ENCODE measurements around the gene DNAH2. TPM values are rescaled to one million over a fixed set of nuclear protein-coding genes. Genes with fewer than 3 reads are reported as not detected.

DNAH2 gene
- total and polyA plus RNA-seq, 2 of the 13 experiments (the other 11 are each of a cell fraction or from before 2014, with no cell fraction given): not detected

GRCh38 chr17:7857713-7858521 is 140.4 kb downstream of the DNAH2 start, which contains the start of gene CYB5D1 (continued):
- TF ChIP-seq ZNF569 (CRISPR knock-in tag; IDR thresholded peaks at IDR 0.05; ENCODE audit: borderline replicate concordance) (no peak), RXRB (CRISPR knock-in tag; IDR thresholded peaks at IDR 0.05; ENCODE audit: borderline replicate concordance) (peak; percentile 11; the same call in 1 of the 2 replicates), STAG1 (CRISPR knock-in tag; IDR thresholded peaks at IDR 0.05) (no peak), PHB2 (IDR thresholded peaks at IDR 0.05; ENCODE audit: partially characterized antibody) (no peak), KLF13 (CRISPR knock-in tag; IDR thresholded peaks at IDR 0.05) (no peak), MAFG (CRISPR knock-in tag; IDR thresholded peaks at IDR 0.05) (no peak), ZSCAN25 (CRISPR knock-in tag; IDR thresholded peaks at IDR 0.05) (no peak), CTCF (CRISPR knock-in tag; IDR thresholded peaks at IDR 0.05) (no peak), MAFK (conservative IDR thresholded peaks at IDR 0.05 in 1 of 2, IDR thresholded peaks at IDR 0.05 in 1 of 2; ENCODE audit: low read length in 2 of 2) (no peak), SMC3 (IDR thresholded peaks at IDR 0.05; ENCODE audit: low read length) (peak; percentile 15; the same call in 1 of the 2 replicates), EZH2 (conservative IDR thresholded peaks at IDR 0.05; ENCODE audit: low read depth, low read length) (no peak), ATF5 (CRISPR knock-in tag; IDR thresholded peaks at IDR 0.05; ENCODE audit: low read depth) (no peak), ZNF674 (CRISPR knock-in tag; IDR thresholded peaks at IDR 0.05; ENCODE audit: low read depth) (no peak), ARHGAP35 (CRISPR knock-in tag; IDR thresholded peaks at IDR 0.05; ENCODE audit: borderline replicate concordance) (no peak), HNRNPH1 (optimal IDR thresholded peaks at IDR 0.05; ENCODE audit: low read depth, low read length) (no peak), ZNF234 (CRISPR knock-in tag; conservative IDR thresholded peaks at IDR 0.05) (0 out of 2 replicates have a peak, but pooled peaks have one; percentile 58), KLF9 (CRISPR knock-in tag; IDR thresholded peaks at IDR 0.05; ENCODE audit: low read depth) (no peak), HOXA5 (CRISPR knock-in tag; IDR thresholded peaks at IDR 0.05) (no peak), ZNF503 (CRISPR knock-in tag; IDR thresholded peaks at IDR 0.05) (no peak), HNF1A (IDR thresholded peaks at IDR 0.05; ENCODE audit: low read depth) (no peak), HNF1A (CRISPR knock-in tag; IDR thresholded peaks at IDR 0.05; ENCODE audit: borderline replicate concordance) (no peak), ZNF776 (CRISPR knock-in tag; IDR thresholded peaks at IDR 0.05) (no peak)
